Upper lobe of right lung (tissue), 1 donor: ENCODE measurements around the gene NWD2. TPM values are rescaled to one million over a fixed set of nuclear protein-coding genes. Genes with fewer than 3 reads are reported as not detected.

ENCODE experiments used
- ATAC-seq: fragments of 200-7000 bp; cut with Tn5 transposase; one replicate; pipeline ENCODE4 v1.9.1; 2020; ENCODE audit warnings: mild to moderate bottlenecking, moderate library complexity
- DNase-seq: peaks from one replicate; pipeline ENCODE4 v3.0.0-alpha.2; 2020
- H3K27ac ChIP-seq: fragments of 200-600 bp; one replicate; pipeline ENCODE4 v1.8.0; 2022
- H3K27me3 ChIP-seq: fragments of 200-600 bp; one replicate; pipeline ENCODE4 v1.8.0; 2022; ENCODE audit warnings: mild to moderate bottlenecking
- H3K36me3 ChIP-seq: fragments of 200-600 bp; one replicate; pipeline ENCODE4 v1.8.0; 2022
- H3K4me1 ChIP-seq: fragments of 200-600 bp; one replicate; pipeline ENCODE4 v1.8.0; 2022
- H3K4me3 ChIP-seq: fragments of 200-600 bp; one replicate; pipeline ENCODE4 v1.8.0; 2022; ENCODE audit warnings: mild to moderate bottlenecking
- H3K9me3 ChIP-seq: fragments of 200-600 bp; one replicate; pipeline ENCODE4 v1.8.0; 2022
- intact Hi-C: fragments of 100-400 bp; cut with DNase I; formaldehyde crosslinking; loops from one replicate; pipeline ENCODE4 v1.11.0; 2022
- total RNA-seq: library from RNA; stranded (reverse); fragmentation: NEBNext Ultra II Directional; extraction: Animal tissue kit (Norgen Biotek cat#: 25700); gene quantifications from one replicate; pipeline ENCODE4 v1.2.1, GENCODE V29; 2021
- TF ChIP-seq, protein P1 (sequence below): fragments of 200-600 bp; IDR thresholded peaks from one replicate; pipeline ENCODE4 v1.8.0; 2022; ENCODE audit warnings: antibody characterized with exemption
- donor health status: DM: no; HTN: yes; CAD: no; lungs with severe emphysema.

NWD2 gene
- total RNA-seq, 1 donor from 2014 or later, result not detected

DNA sequence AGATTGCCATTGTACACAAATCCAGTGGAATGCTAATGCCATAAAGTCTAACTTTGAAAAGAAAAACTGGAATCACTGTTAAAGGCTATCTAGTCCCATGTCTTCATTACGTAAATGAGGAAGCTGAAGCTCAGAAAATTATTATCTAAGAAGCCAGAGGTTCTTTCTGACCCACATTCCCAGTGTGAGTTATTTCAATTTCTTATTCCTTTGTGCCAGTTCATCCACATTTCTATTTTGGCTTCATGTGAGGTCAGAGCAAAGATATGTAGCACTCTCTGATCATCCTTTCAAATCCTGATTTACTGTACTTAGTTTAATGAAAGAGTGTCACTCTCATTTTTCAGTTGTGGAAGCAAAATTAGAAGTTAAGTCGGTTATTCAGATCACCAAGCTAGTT, 24.6 kb upstream of the NWD2 start:
- H3K4me3 ChIP-seq, result no peak overlapping the region
- TF ChIP-seq, protein P1, sequence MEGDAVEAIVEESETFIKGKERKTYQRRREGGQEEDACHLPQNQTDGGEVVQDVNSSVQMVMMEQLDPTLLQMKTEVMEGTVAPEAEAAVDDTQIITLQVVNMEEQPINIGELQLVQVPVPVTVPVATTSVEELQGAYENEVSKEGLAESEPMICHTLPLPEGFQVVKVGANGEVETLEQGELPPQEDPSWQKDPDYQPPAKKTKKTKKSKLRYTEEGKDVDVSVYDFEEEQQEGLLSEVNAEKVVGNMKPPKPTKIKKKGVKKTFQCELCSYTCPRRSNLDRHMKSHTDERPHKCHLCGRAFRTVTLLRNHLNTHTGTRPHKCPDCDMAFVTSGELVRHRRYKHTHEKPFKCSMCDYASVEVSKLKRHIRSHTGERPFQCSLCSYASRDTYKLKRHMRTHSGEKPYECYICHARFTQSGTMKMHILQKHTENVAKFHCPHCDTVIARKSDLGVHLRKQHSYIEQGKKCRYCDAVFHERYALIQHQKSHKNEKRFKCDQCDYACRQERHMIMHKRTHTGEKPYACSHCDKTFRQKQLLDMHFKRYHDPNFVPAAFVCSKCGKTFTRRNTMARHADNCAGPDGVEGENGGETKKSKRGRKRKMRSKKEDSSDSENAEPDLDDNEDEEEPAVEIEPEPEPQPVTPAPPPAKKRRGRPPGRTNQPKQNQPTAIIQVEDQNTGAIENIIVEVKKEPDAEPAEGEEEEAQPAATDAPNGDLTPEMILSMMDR, result no peak
- H3K4me1 ChIP-seq, result no peaks in the 10 kb centered on the region
- intact Hi-C loops, result no loop called here
- DNase-seq (no peak), ATAC-seq (no peak)
- no peaks in the 10 kb centered on the region for H3K36me3 ChIP-seq
- H3K9me3 ChIP-seq, result no peaks in the 10 kb centered on the region
- no peaks in the 10 kb centered on the region for H3K27me3 ChIP-seq
- no peak overlapping the region for H3K27ac ChIP-seq

DNA sequence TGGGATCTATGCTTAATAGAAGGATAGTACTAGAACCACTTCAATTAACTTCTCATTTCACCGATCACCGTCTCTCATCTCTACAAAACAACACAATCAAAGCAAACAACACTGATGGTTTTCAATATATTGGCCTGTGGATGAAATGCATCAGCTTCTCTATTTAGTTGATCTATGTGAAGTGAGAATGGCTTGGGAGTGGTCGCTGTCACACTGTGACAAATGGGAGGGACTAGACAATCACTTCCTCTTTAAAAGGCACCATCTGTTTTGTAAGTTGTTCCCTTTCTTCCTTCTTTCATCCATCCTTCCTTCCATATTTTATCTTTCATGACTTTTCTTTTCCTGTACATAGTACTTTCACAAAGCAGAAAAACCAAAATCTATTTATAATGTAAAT, 23.9 kb upstream of the NWD2 start:
- Histone ChIP-seq H3K9me3 (no peaks in the 10 kb centered on the region), H3K36me3 (no peaks in the 10 kb centered on the region), H3K27me3 (no peaks in the 10 kb centered on the region), H3K4me3 (no peak overlapping the region), H3K4me1 (no peaks in the 10 kb centered on the region), H3K27ac (no peak overlapping the region)
- DNase-seq, result no peak
- ATAC-seq, result no peak
- TF ChIP-seq, protein P1, result no peak
- intact Hi-C loops, result no loop called here

DNA sequence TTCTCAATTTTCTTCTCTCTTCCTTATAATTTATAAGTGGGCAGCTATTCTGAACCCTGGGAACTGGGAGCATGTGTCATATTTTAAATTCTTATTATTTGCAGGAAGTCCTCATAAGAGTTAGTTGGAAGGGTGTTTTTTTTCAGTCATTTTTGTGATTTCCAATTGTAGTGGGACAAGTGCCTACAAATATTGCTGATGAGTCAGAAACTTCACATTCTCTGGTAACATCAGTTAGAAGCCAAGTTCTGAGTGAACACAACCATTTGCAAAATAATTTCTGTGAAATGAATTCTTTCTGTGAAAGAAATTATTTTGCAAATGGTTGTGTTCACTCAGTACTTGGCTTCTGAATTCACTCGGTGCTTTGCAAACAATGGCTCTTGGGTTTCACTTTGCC, 20.8 kb upstream of the NWD2 start:
- Histone ChIP-seq H3K27ac (no peak overlapping the region), H3K27me3 (no peaks in the 10 kb centered on the region), H3K36me3 (no peaks in the 10 kb centered on the region), H3K9me3 (no peaks in the 10 kb centered on the region), H3K4me1 (no peaks in the 10 kb centered on the region), H3K4me3 (no peak overlapping the region)
- ATAC-seq (no peak), DNase-seq (no peak)
- intact Hi-C loops, result no loop called here
- TF ChIP-seq, protein P1, result no peak

DNA sequence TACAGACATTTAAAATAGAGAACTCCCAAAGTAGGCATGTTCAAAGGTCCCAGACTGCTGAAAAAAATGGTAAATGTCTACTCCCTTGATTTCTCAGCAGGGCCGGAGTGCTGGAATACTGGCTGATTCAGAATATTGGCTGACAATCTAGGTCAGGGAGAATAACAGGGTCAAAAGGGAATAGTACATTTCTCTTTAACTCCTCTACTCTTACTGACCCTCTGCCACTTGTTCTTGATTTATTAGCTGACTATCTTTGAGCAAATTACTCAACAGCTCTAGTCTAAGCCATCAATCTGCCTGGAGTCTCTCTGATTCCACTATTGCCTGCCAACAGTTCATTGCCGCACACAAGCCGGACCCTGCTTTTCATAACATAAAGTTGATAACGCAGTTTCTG, 19.7 kb upstream of the NWD2 start:
- no peaks in the 10 kb centered on the region for H3K9me3 ChIP-seq
- no peak overlapping the region for H3K4me3 ChIP-seq
- no peaks in the 10 kb centered on the region for H3K36me3 ChIP-seq
- no peak for ATAC-seq
- no peak overlapping the region for H3K27ac ChIP-seq
- DNase-seq, result no peak
- no peaks in the 10 kb centered on the region for H3K4me1 ChIP-seq
- TF ChIP-seq, protein P1, result no peak
- intact Hi-C loops, result no loop called here
- H3K27me3 ChIP-seq, result no peaks in the 10 kb centered on the region

DNA sequence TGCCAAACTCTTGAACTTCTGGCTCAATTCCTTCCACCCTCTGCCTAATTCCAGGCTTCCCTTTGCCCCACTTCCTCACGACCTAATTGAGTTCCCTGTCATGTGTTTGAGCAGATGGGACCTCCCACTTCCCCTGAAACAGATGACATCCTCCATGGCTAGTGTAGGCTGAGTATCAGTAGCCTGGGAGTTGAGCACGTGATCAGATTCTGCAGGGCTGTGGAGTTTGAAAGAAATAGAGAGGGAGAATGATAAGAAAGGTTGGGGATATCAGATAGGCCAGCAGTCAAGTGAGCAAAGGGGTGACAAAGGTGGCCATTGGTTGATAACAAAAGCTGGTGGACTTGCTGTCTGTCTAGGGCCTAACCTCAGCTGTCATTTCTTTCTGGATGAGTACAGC, 18.8 kb upstream of the NWD2 start:
- Histone ChIP-seq H3K36me3 (no peaks in the 10 kb centered on the region), H3K4me3 (no peak overlapping the region), H3K27me3 (no peaks in the 10 kb centered on the region), H3K9me3 (no peaks in the 10 kb centered on the region), H3K4me1 (no peaks in the 10 kb centered on the region), H3K27ac (no peak overlapping the region)
- DNase-seq (no peak), ATAC-seq (peak; percentile 57)
- intact Hi-C loops, result no loop called here
- TF ChIP-seq, protein P1, result no peak

DNA sequence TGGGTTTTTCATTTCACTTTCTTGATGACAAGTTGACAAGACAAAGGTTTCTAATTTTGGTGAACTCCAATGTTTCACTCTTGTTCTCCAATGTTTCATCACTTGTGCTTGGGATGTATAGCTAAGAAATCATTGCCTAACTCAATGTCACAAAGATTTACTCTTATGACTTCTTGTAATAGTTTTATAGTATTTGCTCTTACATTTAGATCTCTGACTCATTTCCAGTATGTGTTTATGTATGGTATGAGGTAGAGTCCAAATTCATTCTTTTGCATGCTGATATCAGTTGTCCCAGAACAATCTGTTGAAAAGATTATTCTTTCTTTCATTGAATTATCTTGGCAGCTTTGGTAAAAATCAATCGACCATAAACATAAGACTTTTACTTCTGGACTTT, 12.2 kb upstream of the NWD2 start:
- intact Hi-C loops, result no loop called here
- TF ChIP-seq, protein P1, result no peak
- no peaks in the 10 kb centered on the region for H3K9me3 ChIP-seq
- peaks cover 5% of the 10 kb centered on the region for H3K27me3 ChIP-seq
- DNase-seq, result no peak
- H3K27ac ChIP-seq, result no peak overlapping the region
- H3K36me3 ChIP-seq, result no peaks in the 10 kb centered on the region
- no peaks in the 10 kb centered on the region for H3K4me1 ChIP-seq
- no peak for ATAC-seq
- H3K4me3 ChIP-seq, result no peak overlapping the region
